ENCODE data around the gene BNC1. TPM values are rescaled to one million over a fixed set of nuclear protein-coding genes. Genes with fewer than 3 reads are reported as not detected.

The BNC1 gene
- total RNA-seq, 1 donor from 2014 or later = not detected

GRCh38 chr15:83308671-83309070 is 24.2 kb upstream of the BNC1 start:
- H3K27ac Mint-ChIP-seq = no peak overlapping the region
- no peaks in the 10 kb centered on the region for H3K4me1 Mint-ChIP-seq (ENCODE audit: low read depth)
- intact Hi-C loops (cut with micrococcal nuclease) = no loop called here
- no peak for DNase-seq (ENCODE audit: low spot score)
- no peaks in the 10 kb centered on the region for H3K36me3 Mint-ChIP-seq (ENCODE audit: low read depth)
- peaks cover 6% of the 10 kb centered on the region for H3K27me3 Mint-ChIP-seq (ENCODE audit: insufficient read depth)
- no peak overlapping the region for H3K4me3 Mint-ChIP-seq
- H3K9me3 Mint-ChIP-seq = no peaks in the 10 kb centered on the region

GRCh38 chr15:83306561-83306960 is 22.1 kb upstream of the BNC1 start:
- no peaks in the 10 kb centered on the region for H3K36me3 Mint-ChIP-seq (ENCODE audit: low read depth)
- intact Hi-C loops (cut with micrococcal nuclease) = no loop called here
- no peaks in the 10 kb centered on the region for H3K9me3 Mint-ChIP-seq
- H3K4me3 Mint-ChIP-seq = no peak overlapping the region
- no peak overlapping the region for H3K27ac Mint-ChIP-seq
- peaks cover 8% of the 10 kb centered on the region for H3K27me3 Mint-ChIP-seq (ENCODE audit: insufficient read depth)
- no peak for DNase-seq (ENCODE audit: low spot score)
- H3K4me1 Mint-ChIP-seq (ENCODE audit: low read depth) = no peaks in the 10 kb centered on the region

GRCh38 chr15:83305704-83306291 is 21.3 kb upstream of the BNC1 start:
- H3K9me3 Mint-ChIP-seq = no peaks in the 10 kb centered on the region
- peaks cover 13% of the 10 kb centered on the region for H3K27me3 Mint-ChIP-seq (ENCODE audit: insufficient read depth)
- H3K27ac Mint-ChIP-seq = no peak overlapping the region
- H3K4me3 Mint-ChIP-seq = no peak overlapping the region
- intact Hi-C loops (cut with micrococcal nuclease) = no loop called here
- no peaks in the 10 kb centered on the region for H3K4me1 Mint-ChIP-seq (ENCODE audit: low read depth)
- no peaks in the 10 kb centered on the region for H3K36me3 Mint-ChIP-seq (ENCODE audit: low read depth)
- DNase-seq (ENCODE audit: low spot score) = no peak

GRCh38 chr15:83304861-83305703 is 20.6 kb upstream of the BNC1 start:
- no peaks in the 10 kb centered on the region for H3K36me3 Mint-ChIP-seq (ENCODE audit: low read depth)
- intact Hi-C loops (cut with micrococcal nuclease) = no loop called here
- H3K4me3 Mint-ChIP-seq = no peak overlapping the region
- no peak overlapping the region for H3K27ac Mint-ChIP-seq
- peaks cover 17% of the 10 kb centered on the region for H3K27me3 Mint-ChIP-seq (ENCODE audit: insufficient read depth)
- no peak for DNase-seq (ENCODE audit: low spot score)
- no peaks in the 10 kb centered on the region for H3K9me3 Mint-ChIP-seq
- no peaks in the 10 kb centered on the region for H3K4me1 Mint-ChIP-seq (ENCODE audit: low read depth)

- no peak overlapping the region for H3K27ac Mint-ChIP-seq
- intact Hi-C loops (cut with micrococcal nuclease) = no loop called here
- no peaks in the 10 kb centered on the region for H3K36me3 Mint-ChIP-seq (ENCODE audit: low read depth)
- DNase-seq (ENCODE audit: low spot score) = no peak
- no peaks in the 10 kb centered on the region for H3K4me1 Mint-ChIP-seq (ENCODE audit: low read depth)
- peaks cover 19% of the 10 kb centered on the region for H3K27me3 Mint-ChIP-seq (ENCODE audit: insufficient read depth)
- H3K9me3 Mint-ChIP-seq = no peaks in the 10 kb centered on the region
- H3K4me3 Mint-ChIP-seq = no peak overlapping the region
Measured at GRCh38 chr15:83303535-83303934, 19.1 kb upstream of the BNC1 start.

GRCh38 chr15:83300826-83301225 is 16.4 kb upstream of the BNC1 start:
- H3K4me1 Mint-ChIP-seq (ENCODE audit: low read depth) = no peaks in the 10 kb centered on the region
- intact Hi-C loops (cut with micrococcal nuclease) = no loop called here

GRCh38 chr15:83299462-83299861 is 15.0 kb upstream of the BNC1 start:
- Mint-ChIP-seq H3K27me3 (ENCODE audit: insufficient read depth) (peaks cover 15% of the 10 kb centered on the region), H3K4me1 (ENCODE audit: low read depth) (no peaks in the 10 kb centered on the region), H3K9me3 (no peaks in the 10 kb centered on the region), H3K36me3 (ENCODE audit: low read depth) (no peaks in the 10 kb centered on the region), H3K4me3 (no peak overlapping the region), H3K27ac (no peak overlapping the region)
- DNase-seq (ENCODE audit: low spot score) = no peak
- intact Hi-C loops (cut with micrococcal nuclease) = no loop called here

More at GRCh38 chr15:83300826-83301225, 16.4 kb upstream of the BNC1 start:
- Mint-ChIP-seq H3K4me3 (no peak overlapping the region), H3K27ac (no peak overlapping the region), H3K27me3 (ENCODE audit: insufficient read depth) (peaks cover 19% of the 10 kb centered on the region), H3K9me3 (no peaks in the 10 kb centered on the region), H3K36me3 (ENCODE audit: low read depth) (no peaks in the 10 kb centered on the region)
- no peak for DNase-seq (ENCODE audit: low spot score)

- Mint-ChIP-seq H3K27ac (no peak overlapping the region), H3K27me3 (ENCODE audit: insufficient read depth) (peaks cover 3% of the 10 kb centered on the region), H3K36me3 (ENCODE audit: low read depth) (no peaks in the 10 kb centered on the region), H3K4me1 (ENCODE audit: low read depth) (no peaks in the 10 kb centered on the region), H3K4me3 (no peak overlapping the region), H3K9me3 (no peaks in the 10 kb centered on the region)
- no peak for DNase-seq (ENCODE audit: low spot score)
- intact Hi-C loops (cut with micrococcal nuclease) = no loop called here
Measured at GRCh38 chr15:83295417-83295816, 11.0 kb upstream of the BNC1 start.

- H3K36me3 Mint-ChIP-seq (ENCODE audit: low read depth) = no peaks in the 10 kb centered on the region
- intact Hi-C loops (cut with micrococcal nuclease) = no loop called here
- H3K9me3 Mint-ChIP-seq = no peaks in the 10 kb centered on the region
- H3K4me3 Mint-ChIP-seq = no peak overlapping the region
- peaks cover 5% of the 10 kb centered on the region for H3K27me3 Mint-ChIP-seq (ENCODE audit: insufficient read depth)
- no peak overlapping the region for H3K27ac Mint-ChIP-seq
- DNase-seq (ENCODE audit: low spot score) = no peak
- no peaks in the 10 kb centered on the region for H3K4me1 Mint-ChIP-seq (ENCODE audit: low read depth)
Measured at GRCh38 chr15:83293201-83293600, 8.7 kb upstream of the BNC1 start.

GRCh38 chr15:83292317-83292716 is 7.9 kb upstream of the BNC1 start:
- no peaks in the 10 kb centered on the region for H3K36me3 Mint-ChIP-seq (ENCODE audit: low read depth)

GRCh38 chr15:83290236-83290635 is 5.8 kb upstream of the BNC1 start:
- peaks cover 26% of the 10 kb centered on the region for H3K27me3 Mint-ChIP-seq (ENCODE audit: insufficient read depth)
- H3K9me3 Mint-ChIP-seq = no peaks in the 10 kb centered on the region
- no peaks in the 10 kb centered on the region for H3K4me1 Mint-ChIP-seq (ENCODE audit: low read depth)
- no peak for DNase-seq (ENCODE audit: low spot score)
- intact Hi-C loops (cut with micrococcal nuclease) = no loop called here
- no peaks in the 10 kb centered on the region for H3K36me3 Mint-ChIP-seq (ENCODE audit: low read depth)
- no peak overlapping the region for H3K4me3 Mint-ChIP-seq
- no peak overlapping the region for H3K27ac Mint-ChIP-seq

More at GRCh38 chr15:83292317-83292716, 7.9 kb upstream of the BNC1 start:
- no peak overlapping the region for H3K4me3 Mint-ChIP-seq
- H3K9me3 Mint-ChIP-seq = no peaks in the 10 kb centered on the region
- peaks cover 8% of the 10 kb centered on the region for H3K27me3 Mint-ChIP-seq (ENCODE audit: insufficient read depth)
- intact Hi-C loops (cut with micrococcal nuclease) = no loop called here
- H3K27ac Mint-ChIP-seq = no peak overlapping the region
- no peaks in the 10 kb centered on the region for H3K4me1 Mint-ChIP-seq (ENCODE audit: low read depth)
- DNase-seq (ENCODE audit: low spot score) = no peak

GRCh38 chr15:83289160-83289559 is 4.7 kb upstream of the BNC1 start:
- no peaks in the 10 kb centered on the region for H3K36me3 Mint-ChIP-seq (ENCODE audit: low read depth)
- no peaks in the 10 kb centered on the region for H3K9me3 Mint-ChIP-seq
- no peak overlapping the region for H3K27ac Mint-ChIP-seq
- H3K27me3 Mint-ChIP-seq (ENCODE audit: insufficient read depth) = peaks cover 30% of the 10 kb centered on the region
- DNase-seq (ENCODE audit: low spot score) = no peak
- H3K4me1 Mint-ChIP-seq (ENCODE audit: low read depth) = no peaks in the 10 kb centered on the region
- intact Hi-C loops (cut with micrococcal nuclease) = no loop called here
- no peak overlapping the region for H3K4me3 Mint-ChIP-seq

GRCh38 chr15:83288381-83288801 is 3.9 kb upstream of the BNC1 start:
- H3K36me3 Mint-ChIP-seq (ENCODE audit: low read depth) = no peaks in the 10 kb centered on the region
- DNase-seq (ENCODE audit: low spot score) = no peak
- H3K4me3 Mint-ChIP-seq = no peak overlapping the region
- H3K4me1 Mint-ChIP-seq (ENCODE audit: low read depth) = no peaks in the 10 kb centered on the region
- no peaks in the 10 kb centered on the region for H3K9me3 Mint-ChIP-seq
- intact Hi-C loops (cut with micrococcal nuclease) = no loop called here
- H3K27me3 Mint-ChIP-seq (ENCODE audit: insufficient read depth) = peaks cover 35% of the 10 kb centered on the region
- no peak overlapping the region for H3K27ac Mint-ChIP-seq
